GM21526 (cell line): Measurements from ENCODE around the gene AMZ1.

Experiments used
- ATAC-seq: cut with Tn5 transposase; IDR thresholded peaks from one replicate; pipeline ENCODE4 v1.9.1; 2021; ENCODE audit warnings: moderate library complexity; ENCODE audit not compliant: unreplicated experiment, low FRiP score

The AMZ1 gene

DNA sequence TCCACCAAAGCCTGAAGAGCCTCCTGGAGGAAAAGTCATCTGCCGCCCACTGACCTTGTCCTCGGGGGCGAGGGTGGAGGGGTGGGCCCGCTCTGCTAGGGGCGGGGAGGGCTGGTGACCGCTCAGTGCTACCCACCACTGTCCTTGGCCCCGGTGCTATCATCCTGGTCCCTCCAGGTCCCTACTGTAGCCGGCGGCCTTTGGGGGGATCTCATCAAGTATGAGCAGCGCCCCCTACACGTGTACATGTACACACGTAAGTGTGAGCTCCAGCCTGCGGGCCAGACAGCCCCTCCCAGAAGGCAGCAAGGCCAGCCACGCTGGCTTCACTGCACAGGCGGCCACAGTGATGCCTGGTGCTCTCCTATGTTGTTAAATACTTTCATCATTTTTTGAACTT is 36.7 kb upstream of the AMZ1 start:
- ATAC-seq: no peak

DNA sequence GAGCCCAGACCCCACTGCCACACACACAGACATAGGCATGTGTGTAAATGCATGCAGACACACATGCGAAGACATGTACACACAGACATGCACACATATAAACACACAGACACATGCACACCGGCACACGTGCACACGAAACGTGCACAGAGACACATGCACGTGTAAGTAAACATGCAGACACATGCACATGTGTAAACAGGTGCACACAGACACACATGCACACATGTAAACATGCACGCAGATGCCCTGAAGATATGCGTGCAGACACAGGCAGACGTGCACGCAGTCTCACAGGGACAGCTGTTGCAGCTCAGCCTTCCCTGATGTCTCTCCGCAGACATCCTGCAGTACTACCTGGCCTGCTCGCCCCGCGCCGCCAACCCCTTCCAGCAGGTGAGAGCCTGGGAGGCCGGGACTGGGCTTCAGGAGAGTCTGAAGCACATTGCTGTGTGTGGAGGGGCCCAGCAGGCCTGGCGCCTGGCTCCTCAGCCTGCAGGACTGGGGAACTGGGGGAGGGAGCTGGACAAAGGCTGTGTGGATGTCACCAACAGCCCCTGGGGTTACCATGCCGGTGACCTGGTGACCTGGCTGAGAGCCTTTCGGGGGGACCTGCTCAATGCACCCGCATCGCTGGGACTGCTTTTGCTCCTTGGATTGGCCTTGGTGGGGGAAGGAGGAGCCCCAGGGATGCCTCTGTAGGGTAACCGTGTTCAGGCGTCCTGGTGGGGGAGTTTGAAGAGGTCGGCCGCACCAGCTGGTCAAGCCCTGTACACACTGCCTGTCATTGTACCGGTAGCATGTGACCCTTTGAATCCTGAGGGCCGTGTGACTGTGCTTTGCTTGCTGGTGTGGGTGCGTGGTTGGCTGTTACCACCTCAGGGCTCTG is 35.9 kb upstream of the AMZ1 start:
- no peak for ATAC-seq

GRCh38 chr7:2652736-2653060 is 35.3 kb upstream of the AMZ1 start:
- no peak for ATAC-seq

DNA sequence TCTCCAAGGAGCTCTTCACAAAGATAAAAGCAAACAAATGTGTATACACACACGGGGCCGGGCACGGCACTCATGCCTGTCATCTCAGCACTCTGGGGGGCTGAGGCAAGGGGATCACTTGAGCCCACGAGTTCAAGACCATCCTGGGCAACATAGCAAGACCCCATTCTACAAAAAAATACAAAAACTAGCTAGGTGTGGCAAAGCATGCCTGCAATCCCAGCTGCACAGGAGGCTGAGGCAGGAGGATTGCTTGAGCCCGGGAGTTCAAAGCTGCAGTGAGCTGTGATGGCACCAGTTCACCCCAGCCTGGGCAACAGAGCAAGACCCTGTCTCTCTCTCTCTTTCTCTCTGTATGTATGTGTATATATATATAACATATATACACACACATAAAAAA is 33.9 kb upstream of the AMZ1 start:
- ATAC-seq: no peak

GRCh38 chr7:2655870-2656614 is 32.0 kb upstream of the AMZ1 start:
- no peak for ATAC-seq

DNA sequence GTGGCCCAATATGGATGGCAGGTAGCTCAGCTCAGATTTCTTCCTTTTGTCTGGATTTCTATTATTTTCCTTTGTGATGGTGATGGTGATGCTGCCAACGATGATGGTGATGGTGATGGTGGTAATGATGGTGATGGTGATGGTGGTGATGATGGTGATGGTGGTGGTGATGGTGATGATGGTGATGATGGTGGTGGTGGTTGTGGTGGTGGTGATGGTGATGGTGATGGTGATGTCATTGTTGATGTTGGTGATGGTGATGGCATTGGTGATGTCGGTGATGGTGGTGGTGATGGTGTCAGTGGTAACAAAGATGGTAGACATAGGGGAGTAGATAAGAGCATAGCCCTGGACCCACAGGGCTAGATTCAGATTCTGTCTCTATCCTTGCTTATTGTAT is 30.8 kb upstream of the AMZ1 start:
- ATAC-seq: no peak

DNA sequence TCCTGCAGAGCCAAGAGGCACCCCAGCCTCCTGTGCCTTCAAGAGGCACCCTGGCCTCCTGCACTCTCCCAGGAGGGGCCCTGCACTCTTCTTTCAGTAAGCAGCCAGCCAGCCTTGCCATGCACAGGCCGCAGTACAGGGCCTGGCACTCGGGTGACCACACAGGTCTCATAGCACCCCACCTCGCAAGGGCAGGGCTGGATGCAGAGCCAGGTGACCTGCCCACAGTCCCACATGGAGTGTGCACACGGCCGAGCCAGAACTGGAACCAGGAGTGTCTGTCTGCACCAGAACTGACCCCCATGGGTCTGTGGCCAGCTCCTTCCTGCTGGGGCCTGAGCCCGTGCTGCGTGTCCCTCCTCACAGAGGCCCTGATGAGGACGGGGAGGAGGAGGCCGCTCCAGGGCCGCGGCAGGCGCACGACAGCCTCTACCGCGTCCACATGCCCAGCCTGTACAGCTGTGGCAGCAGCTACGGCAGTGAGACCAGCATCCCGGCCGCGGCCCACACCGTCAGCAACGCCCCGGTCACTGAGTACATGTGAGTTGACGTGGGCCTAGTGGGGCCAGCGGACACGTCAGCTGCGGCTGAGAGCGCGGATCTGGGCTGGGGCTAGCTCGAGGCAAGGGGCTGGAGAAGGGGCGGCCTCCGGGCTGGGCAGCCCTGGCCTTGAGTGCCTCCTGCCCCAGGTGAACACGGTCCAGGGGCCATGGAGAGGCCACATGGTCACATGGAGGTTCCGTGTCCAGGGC is 29.9 kb upstream of the AMZ1 start:
- ATAC-seq: no peak

GRCh38 chr7:2658941-2659340 is 29.1 kb upstream of the AMZ1 start:
- ATAC-seq: no peak

DNA sequence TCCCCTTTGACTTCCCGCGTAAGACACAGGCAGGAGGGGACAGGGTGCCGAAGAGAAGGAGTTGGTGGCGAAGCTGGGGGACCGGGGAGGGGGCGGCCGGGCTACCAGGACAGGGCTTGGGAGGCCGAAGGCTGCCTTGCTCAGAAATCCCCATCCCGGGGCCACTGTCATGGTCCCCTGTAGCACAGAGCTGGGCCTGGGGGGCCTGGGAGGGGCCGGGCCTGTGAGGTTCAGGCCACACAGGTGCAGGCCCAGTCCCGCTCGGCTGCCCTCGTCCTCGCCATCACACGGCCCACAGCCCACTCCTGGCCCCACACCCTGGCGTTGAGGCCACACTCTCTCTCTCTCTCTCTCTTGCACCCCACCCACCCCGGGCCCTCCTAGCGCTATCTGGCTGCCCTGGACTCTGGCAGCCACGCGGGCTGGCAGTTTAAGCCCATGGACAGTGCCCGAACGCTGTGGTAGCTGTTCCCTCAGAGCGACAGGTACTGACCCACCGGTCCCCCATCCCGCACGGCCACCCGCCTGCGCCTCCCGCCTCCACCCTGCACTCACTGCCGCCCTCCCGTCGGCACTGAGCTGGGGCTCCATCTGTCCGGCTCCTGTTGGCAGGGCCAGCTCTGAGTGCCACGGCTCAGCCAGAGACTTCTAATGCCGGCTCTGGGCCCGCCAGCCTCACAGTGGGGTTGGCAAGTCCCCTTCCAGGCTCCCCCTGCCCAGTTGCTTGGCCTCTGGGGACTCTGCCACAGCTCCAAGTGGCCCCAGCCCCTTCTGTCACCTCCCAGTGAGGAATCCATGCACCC is 28.2 kb upstream of the AMZ1 start:
- no peak for ATAC-seq

DNA sequence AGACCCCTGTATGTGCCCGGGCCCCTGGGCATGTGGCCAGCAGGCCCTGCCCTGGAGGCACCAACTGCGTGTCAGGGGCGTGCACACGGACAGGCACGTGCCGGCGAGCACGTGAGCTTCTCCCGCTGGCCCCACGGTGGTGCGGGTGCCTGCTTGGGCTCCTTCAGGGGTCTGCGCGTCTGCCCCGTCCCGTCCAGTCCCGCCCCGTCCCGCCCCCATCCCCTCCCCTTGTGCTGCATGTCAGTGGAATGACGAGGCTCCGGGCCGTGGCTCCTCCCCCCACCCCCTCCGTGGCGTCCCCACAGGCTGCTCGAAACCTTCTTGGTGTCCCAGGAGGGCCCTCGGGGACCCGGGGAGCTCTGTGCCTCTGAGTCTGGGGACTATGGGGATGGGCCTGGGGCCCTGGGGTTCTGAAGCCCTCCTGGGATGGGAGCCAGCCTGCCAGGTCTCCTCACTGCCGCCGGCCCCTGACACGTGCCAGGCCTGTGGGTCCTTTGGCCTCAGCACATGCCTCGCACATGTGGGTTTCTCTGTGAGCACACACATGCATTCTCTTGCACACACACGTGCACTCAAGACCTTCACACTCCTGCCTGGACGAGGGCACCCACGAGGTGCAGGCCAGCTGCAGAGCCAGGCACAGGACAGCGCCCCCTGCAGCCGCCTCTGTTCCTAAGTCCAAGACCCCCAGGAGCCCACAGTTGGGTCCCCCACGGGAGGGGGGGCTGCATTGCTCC is 27.5 kb upstream of the AMZ1 start:
- ATAC-seq: no peak

- ATAC-seq: no peak
Observed at GRCh38 chr7:2661096-2661449, 26.9 kb upstream of the AMZ1 start.

GRCh38 chr7:2661602-2662272 is 26.3 kb upstream of the AMZ1 start:
- no peak for ATAC-seq

GRCh38 chr7:2662273-2663120 is 25.5 kb upstream of the AMZ1 start:
- ATAC-seq: no peak

- ATAC-seq: no peak
Observed at GRCh38 chr7:2663121-2663886, 24.7 kb upstream of the AMZ1 start.

GRCh38 chr7:2663960-2664359 is 24.0 kb upstream of the AMZ1 start:
- ATAC-seq: no peak

DNA sequence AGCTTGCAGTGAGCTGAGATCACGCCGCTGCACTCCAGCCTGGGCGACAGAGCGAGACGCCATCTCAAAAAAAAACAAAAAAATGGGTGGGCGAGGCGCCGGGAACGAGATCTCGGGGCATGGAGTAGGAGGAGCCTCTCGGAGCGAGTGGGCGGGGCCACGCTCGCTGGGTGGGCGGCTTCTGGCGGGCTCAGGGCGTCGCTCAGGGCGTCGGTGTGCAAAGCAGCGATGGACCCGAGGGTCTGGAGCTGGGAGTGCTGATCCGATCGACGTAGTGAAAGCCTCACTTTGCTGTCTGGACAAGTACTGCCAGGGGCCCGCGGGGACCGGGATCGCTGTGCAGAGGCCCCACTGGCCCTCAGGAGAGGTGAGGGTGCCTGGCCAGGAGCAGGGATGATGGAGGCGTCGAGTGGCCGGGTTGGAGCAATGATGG is 22.6 kb upstream of the AMZ1 start:
- no peak for ATAC-seq

DNA sequence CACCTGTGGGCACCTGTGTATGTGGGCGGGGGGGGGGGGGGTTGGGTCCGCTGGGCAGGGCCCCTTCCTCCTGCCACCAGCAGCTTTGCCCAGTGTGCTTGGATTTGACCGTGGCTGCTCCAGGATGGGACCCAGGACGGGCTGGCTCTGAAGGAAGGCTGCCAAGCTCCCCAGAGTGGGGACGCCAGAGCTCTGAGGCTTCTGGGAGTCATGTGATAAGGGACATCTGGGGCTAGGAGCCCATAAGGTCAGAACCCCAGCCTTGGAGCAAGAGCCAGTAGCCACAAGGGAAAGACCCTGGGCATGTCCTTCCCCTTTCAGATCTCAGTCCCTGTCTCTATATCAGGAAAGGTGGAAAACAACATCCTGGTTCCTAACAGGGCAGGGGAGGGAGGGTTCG is 21.8 kb upstream of the AMZ1 start:
- no peak for ATAC-seq
